IPS-18c (cell line): ENCODE data around the gene GINS3.
A peak's percentile ranks its signal among the peaks of the same experiment; 100 is the strongest.

Source experiments
- H3K4me3 ChIP-seq: 2 replicates; pipeline ENCODE4 v1.7.0; 2013; ENCODE audit warnings: low read depth, mild to moderate bottlenecking, low read length, moderate library complexity; ENCODE audit not compliant: insufficient read depth
- H3K9me3 ChIP-seq: one replicate; pipeline ENCODE4 v1.6.1; 2013; ENCODE audit warnings: mild to moderate bottlenecking, low read length, moderate library complexity; ENCODE audit not compliant: control insufficient read depth, insufficient read depth

GINS3 gene

GRCh38 chr16:58392215-58393137, at the start of gene GINS3:
Gene GINS3 (plus strand): TSS chr16:58392471. CDS start chr16:58392602, 131 bp downstream.
- H3K9me3 ChIP-seq, result no peaks in the 10 kb centered on the region
- peak within 1 kb of the TSS; percentile 100 for H3K4me3 ChIP-seq

GRCh38 chr16:58343562-58343961, 48.7 kb upstream of the GINS3 start:
- no peaks in the 10 kb centered on the region for H3K9me3 ChIP-seq

GRCh38 chr16:58345574-58346354, 46.5 kb upstream of the GINS3 start:
- H3K9me3 ChIP-seq, result no peaks in the 10 kb centered on the region
- H3K4me3 ChIP-seq, result no peak overlapping the region

More at GRCh38 chr16:58343562-58343961, 48.7 kb upstream of the GINS3 start:
- H3K4me3 ChIP-seq, result no peak overlapping the region

DNA sequence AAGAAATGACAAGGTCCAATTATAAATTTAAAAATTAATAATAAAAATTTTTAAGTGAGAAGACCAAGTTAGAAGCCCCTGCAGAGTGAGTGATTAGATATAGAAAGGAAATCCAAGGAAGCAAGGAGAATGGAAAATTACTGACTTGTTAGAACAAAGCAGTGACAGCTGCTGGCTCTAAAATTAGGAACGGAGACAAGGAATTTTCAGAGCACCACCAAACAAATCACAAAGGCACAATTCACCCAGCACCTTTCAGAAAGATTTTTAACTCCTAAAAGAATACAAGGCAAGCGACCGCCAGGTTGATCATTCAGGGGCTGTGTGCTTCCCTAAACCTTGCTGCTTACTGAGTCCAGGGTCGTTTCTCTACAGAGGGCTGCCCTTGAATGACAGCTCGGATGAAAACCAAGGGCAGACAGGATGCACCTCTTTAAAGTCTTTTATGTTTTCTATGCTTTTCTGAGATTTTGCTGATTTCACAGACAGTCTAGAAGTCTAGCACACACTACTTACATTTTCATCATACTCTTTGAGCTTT, 45.4 kb upstream of the GINS3 start:
- H3K9me3 ChIP-seq, result peaks cover under 1% of the 10 kb centered on the region
- no peak overlapping the region for H3K4me3 ChIP-seq

DNA sequence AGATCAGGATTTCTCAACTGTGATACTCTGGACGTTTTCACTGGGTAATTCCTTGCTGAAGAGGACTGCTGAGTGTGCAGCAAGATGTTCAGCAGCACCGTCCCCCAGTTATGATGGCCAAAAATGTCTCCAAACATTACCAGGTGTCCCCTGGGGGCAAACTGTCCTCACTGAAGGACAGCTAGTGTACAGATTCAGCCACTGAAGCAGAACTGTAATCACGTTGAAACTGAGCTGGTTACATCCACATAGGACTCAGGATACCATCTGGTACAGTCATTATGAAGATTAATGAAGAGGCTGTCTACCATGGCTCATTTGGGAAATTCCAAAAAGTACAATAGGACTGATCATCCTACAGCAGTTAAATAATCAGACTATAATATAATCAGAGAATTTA, 43.3 kb upstream of the GINS3 start:
- Histone ChIP-seq H3K4me3 (no peak overlapping the region), H3K9me3 (peaks cover 6% of the 10 kb centered on the region)

DNA sequence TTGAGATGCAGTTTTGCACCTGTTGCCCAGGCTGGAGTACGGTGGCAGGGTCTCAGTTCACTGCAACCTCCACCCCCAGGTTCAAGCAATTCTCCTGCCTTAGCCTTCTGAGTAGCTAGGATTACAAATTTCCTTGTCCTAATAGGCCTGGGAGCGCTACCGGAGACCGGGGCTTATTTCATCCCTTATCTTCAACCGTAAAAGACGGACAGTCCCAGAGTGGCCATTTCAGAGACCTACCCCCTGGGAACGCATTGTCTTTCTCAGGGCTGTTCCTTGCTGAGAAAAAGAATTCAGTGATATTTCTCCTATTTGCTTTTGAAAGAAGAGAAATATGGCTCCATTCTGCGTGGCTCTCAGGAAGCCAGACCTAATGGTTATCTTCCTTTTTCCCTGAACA, 39.6 kb upstream of the GINS3 start:
- peaks cover 6% of the 10 kb centered on the region for H3K9me3 ChIP-seq

GRCh38 chr16:58360041-58360634, 32.1 kb upstream of the GINS3 start:
- no peak overlapping the region for H3K4me3 ChIP-seq
- no peaks in the 10 kb centered on the region for H3K9me3 ChIP-seq

More for the DNA sequence above, 39.6 kb upstream of the GINS3 start:
- no peak overlapping the region for H3K4me3 ChIP-seq

GRCh38 chr16:58361726-58362125, 30.5 kb upstream of the GINS3 start:
- Histone ChIP-seq H3K9me3 (no peaks in the 10 kb centered on the region), H3K4me3 (no peak overlapping the region)

GRCh38 chr16:58363746-58364393, 28.4 kb upstream of the GINS3 start:
- H3K4me3 ChIP-seq, result no peak overlapping the region
- H3K9me3 ChIP-seq, result no peaks in the 10 kb centered on the region

DNA sequence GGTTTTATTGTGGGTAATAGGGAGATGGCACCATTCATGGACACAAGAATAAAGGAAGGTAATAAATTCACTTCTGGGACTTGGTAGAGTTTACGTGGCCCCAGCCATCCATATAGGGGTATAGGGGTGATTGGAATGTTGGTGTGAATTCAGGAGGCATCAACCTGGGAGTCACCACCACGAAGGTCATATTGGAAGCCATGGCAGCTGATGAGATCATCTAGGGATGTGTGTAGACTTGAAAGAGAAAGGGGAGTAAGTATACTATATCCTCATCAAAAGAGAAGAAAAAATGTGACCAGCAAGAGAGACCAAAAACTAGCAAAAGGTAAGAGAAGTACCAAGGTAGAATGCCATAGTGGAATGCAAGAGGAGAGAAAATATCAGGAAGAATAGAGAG, 26.6 kb upstream of the GINS3 start:
- Histone ChIP-seq H3K4me3 (no peak overlapping the region), H3K9me3 (no peaks in the 10 kb centered on the region)

GRCh38 chr16:58366247-58367031, 25.8 kb upstream of the GINS3 start:
- Histone ChIP-seq H3K4me3 (no peak overlapping the region), H3K9me3 (no peaks in the 10 kb centered on the region)

DNA sequence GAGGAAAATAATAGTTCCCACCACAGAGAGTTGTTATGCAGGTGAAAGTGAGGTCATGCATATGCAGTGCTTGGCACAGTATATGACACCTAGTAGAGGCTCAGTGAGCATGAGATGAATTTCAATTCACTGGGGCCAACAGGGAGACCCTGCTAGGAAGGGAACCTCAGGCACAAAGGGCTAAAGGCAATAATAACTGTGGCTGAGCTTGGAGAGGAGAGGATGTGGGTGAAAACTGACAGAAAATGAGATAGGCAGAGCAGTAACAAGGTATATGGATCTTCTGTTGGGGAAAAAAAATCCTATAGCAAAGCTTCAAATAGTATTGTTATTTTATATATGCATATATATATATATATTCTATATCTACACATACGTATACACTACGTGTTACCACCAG, 25.0 kb upstream of the GINS3 start:
- Histone ChIP-seq H3K4me3 (no peak overlapping the region), H3K9me3 (no peaks in the 10 kb centered on the region)

DNA sequence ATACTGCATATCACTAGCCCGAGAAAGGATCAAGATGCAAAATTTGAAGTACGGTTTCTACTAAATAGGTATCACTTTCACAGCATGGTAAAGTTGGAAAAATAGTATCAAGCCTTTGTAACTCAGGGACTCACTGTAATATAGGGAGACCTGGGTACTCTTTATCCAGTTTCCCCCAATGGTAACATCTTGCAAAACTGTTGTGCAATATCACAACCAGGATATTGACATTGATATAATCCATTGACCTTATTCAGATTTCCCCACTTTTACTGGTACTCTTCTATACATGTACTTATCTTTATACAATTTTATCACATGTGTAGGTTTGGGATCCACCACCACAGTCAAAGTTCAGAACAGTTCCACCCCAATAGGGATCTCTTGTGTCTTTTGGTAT, 20.4 kb upstream of the GINS3 start:
- H3K9me3 ChIP-seq, result no peaks in the 10 kb centered on the region
- H3K4me3 ChIP-seq, result no peak overlapping the region

DNA sequence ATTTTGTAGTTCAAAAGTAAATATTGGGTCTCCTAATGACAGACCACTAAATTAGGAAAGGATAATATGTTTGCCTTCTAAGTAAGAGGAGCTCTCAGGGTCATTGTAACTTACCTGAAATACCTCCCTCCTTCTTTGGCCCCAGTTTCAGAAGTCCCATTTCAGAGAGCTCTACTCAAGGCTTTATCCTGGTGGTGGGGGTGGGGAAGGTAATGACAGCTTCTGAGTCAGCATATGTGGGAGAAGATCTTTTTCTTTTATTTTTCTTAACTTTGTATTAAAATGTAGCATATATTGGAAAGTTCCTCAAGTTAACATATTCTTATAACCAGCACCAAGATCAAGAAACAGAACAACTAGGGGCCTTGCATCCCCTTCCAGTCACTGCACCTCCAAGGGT, 16.9 kb upstream of the GINS3 start:
- Histone ChIP-seq H3K9me3 (no peaks in the 10 kb centered on the region), H3K4me3 (no peak overlapping the region)

- Histone ChIP-seq H3K9me3 (no peaks in the 10 kb centered on the region), H3K4me3 (no peak overlapping the region)
These were observed 14.3 kb upstream of the GINS3 start for GRCh38 chr16:58377932-58378331.

- Histone ChIP-seq H3K4me3 (no peak overlapping the region), H3K9me3 (no peaks in the 10 kb centered on the region)
These were observed 13.9 kb upstream of the GINS3 start for GRCh38 chr16:58378401-58378800.
